GM13977 (cell line): ENCODE results near the gene OR56A3.

Experiments used
- DNase-seq: peaks from one replicate; pipeline ENCODE4 v3.0.0; 2012; ENCODE audit warnings: low spot score
- in situ Hi-C: fragments of 300-500 bp; cut with MboI; formaldehyde crosslinking; loops from one replicate; pipeline ENCODE4 v1.12.0; 2022; ENCODE audit warnings: low sequenced_read_pairs, low pct_unique_long_range_greater_than_20kb, mixed read lengths, inconsistent platforms; ENCODE audit not compliant: unreplicated experiment
- TF ChIP-seq, protein P1 (sequence below): IDR thresholded peaks from 2 replicates; pipeline ENCODE4 v1.5.1; 2012; ENCODE audit warnings: mild to moderate bottlenecking, control low read depth; ENCODE audit not compliant: insufficient read depth; ENCODE audit errors: extremely low read depth, missing control alignments

The OR56A3 gene, protein sequence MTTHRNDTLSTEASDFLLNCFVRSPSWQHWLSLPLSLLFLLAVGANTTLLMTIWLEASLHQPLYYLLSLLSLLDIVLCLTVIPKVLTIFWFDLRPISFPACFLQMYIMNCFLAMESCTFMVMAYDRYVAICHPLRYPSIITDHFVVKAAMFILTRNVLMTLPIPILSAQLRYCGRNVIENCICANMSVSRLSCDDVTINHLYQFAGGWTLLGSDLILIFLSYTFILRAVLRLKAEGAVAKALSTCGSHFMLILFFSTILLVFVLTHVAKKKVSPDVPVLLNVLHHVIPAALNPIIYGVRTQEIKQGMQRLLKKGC

DNA sequence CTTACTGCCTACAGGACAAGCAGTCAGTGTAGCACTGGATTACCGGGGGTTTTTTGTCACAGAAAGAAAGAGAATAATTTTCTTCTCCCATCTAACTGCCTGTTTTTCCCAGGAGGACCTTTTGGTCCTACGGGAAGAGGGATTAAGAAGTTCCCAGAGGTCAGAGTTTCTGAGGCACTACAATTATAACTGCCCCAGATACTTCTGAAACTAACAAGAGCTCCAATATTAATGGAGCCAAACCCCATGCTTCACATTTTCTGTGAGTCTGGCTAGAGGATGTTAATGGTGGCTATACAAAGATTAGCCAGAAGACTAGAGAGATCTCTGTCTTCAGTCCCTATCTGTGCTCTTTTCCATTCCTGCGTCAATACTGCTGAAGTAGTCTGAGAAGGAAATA is at the start of gene OR56A3:
OR56A3 (plus strand) TSS at position 301 of the 400 bp plus-strand sequence. CDS start 5,096 bp downstream, outside the sequence.
- DNase-seq, result no peak
- TF ChIP-seq, protein P1, sequence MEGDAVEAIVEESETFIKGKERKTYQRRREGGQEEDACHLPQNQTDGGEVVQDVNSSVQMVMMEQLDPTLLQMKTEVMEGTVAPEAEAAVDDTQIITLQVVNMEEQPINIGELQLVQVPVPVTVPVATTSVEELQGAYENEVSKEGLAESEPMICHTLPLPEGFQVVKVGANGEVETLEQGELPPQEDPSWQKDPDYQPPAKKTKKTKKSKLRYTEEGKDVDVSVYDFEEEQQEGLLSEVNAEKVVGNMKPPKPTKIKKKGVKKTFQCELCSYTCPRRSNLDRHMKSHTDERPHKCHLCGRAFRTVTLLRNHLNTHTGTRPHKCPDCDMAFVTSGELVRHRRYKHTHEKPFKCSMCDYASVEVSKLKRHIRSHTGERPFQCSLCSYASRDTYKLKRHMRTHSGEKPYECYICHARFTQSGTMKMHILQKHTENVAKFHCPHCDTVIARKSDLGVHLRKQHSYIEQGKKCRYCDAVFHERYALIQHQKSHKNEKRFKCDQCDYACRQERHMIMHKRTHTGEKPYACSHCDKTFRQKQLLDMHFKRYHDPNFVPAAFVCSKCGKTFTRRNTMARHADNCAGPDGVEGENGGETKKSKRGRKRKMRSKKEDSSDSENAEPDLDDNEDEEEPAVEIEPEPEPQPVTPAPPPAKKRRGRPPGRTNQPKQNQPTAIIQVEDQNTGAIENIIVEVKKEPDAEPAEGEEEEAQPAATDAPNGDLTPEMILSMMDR, result no peak
- in situ Hi-C loops, result no loop called here

DNA sequence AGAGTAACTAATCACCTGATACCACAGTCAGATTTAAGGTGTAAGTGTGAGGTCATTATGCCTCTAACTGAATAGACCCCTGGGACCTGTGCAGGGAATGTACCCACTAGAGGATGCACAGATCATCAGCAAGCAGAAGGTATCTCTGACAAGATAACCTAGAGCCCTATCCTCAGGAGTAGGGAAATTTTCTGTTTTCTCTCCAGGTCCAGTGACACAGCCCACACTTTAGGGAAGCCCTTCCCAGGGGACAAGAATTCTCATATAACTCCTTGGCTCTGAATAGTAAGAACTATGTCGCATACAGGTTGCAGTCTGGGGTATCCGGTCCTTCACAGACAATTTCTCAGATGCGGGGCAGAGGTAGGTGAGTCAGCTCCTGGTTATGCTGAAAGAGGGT is 49.1 kb upstream of the OR56A3 start, which contains the start of gene OR52E5:
OR52E5 (plus strand) TSS at position 301 of the 400 bp plus-strand sequence. CDS start 7,569 bp downstream, outside the sequence.
- DNase-seq, result no peak
- in situ Hi-C loops, result no loop called here
- TF ChIP-seq, protein P1, result no peak

DNA sequence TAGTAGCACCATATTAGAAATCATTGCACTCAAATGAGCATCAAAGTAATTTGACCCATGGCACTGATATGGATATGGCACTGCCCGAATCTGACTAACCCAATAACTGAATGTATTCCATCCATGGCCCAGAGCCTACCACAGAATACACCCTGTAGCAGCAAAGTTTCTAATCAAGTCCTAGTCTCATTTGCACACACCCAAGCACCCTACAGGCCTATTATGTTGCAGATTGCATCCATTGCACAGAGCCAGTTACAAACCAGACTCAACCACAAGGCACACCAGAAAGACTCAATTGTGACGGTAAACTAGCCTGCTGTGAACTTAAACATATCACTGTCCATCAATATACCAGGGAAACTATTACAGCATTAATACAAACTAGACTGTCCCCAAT is 42.5 kb upstream of the OR56A3 start:
- in situ Hi-C loops, result no loop called here
- no peak for DNase-seq
- TF ChIP-seq, protein P1, result no peak

DNA sequence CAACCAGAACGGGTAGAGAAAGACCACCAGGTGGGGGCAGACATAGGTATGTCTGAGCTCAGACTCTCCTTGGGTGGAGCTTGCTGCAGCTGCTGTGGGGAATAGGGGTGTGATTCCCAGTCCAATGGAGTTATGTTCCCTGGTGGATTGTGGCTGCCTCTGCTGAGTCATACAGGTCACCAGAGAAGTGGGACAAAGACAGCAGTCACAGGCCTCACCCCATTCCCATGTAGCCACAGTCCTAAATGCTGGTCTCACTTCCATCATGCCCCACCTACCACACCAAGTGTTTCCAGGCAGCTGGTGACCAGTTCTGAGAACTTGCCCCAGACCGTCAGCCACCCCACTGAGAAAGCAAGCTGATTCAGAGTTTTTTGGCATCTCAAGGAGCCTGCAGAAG is 31.5 kb upstream of the OR56A3 start:
- DNase-seq, result no peak
- TF ChIP-seq, protein P1, result no peak
- in situ Hi-C loops, result no loop called here

DNA sequence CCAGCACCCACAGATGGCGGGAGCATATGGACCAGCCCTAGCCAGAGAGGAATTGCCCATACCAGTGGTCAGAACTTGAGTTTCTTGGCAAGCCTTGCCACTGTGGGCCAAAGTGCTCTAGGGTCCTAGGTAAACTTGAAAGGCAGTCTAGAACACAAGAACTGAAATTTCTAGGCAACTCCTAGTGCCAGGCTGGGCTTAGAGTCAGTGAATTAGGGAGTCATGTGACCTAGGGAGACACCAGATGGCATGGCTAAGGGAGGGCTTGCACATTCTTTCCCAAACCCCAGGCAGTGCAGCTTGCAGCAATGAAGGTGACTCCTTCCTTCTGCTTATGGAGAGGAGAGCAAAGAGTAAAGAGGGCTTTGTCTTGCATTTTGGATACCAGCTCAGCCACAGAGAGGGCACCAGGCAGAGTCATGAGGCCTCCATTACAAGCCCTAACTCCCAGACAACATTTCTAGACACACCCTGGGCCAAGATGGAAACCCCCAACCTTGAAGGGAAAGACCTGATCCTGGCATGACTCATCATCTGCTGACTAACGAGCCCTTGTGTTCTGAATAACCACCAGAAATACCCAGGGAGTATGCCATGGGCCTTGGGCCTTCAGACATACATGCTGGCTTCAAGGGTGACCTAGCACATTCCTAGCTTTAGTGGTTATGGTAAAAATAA is 19.2 kb upstream of the OR56A3 start:
- in situ Hi-C loops, result no loop called here
- TF ChIP-seq, protein P1, result no peak
- no peak for DNase-seq

DNA sequence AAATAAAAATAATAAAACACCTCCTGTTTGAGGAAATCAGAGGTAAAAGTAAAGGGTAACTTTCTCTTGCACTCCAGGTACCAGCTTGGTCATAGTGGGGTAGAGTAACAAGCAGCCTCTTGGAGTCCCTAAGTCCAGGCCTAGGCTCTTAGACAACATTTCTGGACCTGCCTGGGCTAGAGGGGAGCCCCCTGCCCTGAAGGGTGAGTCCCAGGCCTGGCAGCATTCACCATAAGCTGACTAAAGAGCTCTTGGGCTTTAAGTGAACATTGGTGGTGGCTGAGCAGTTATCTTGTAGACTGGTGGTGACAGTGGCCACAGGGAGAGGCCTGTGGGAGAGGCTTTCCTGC is 18.6 kb upstream of the OR56A3 start:
- TF ChIP-seq, protein P1, result no peak
- no peak for DNase-seq
- in situ Hi-C loops, result no loop called here
